ENCODE results near the gene MAP2K4. TPM values are rescaled to one million over a fixed set of nuclear protein-coding genes. Genes with fewer than 3 reads are reported as not detected.

The MAP2K4 gene
- total RNA-seq, 1 experiment from 2014 or later = 46.1 TPM

- no peaks in the 10 kb centered on the region for H3K4me1 ChIP-seq (ENCODE audit: insufficient read depth, low read length)
- H3K56ac ChIP-seq (ENCODE audit: insufficient read length, low read depth, low read length) = no peak overlapping the region
- no peaks in the 10 kb centered on the region for H3K4me1 Mint-ChIP-seq
- no peak overlapping the region for H4K91ac ChIP-seq (ENCODE audit: insufficient read length, low read depth, low read length)
- no peak overlapping the region for H3K18ac ChIP-seq (ENCODE audit: insufficient read length, low read depth, low read length)
- no peak overlapping the region for H2AK5ac ChIP-seq (ENCODE audit: insufficient read length, low read length)
- H3K36me3 Mint-ChIP-seq (ENCODE audit: insufficient read depth in 1 of 3, low read depth in 3 of 3) = no peaks in the 10 kb centered on the region
- no peak overlapping the region for H4K5ac ChIP-seq (ENCODE audit: insufficient read length, low read depth, low read length)
- no peaks in the 10 kb centered on the region for H3K27me3 ChIP-seq (ENCODE audit: insufficient read depth, low read length)
- H3K27me3 Mint-ChIP-seq (ENCODE audit: low read depth) = no peaks in the 10 kb centered on the region
- no CpG with 5 or more reads among the region's 13 CpGs for WGBS (ENCODE audit: extremely low coverage, insufficient read length, low lambda C conversion rate)
- H3K4me3 Mint-ChIP-seq = no peak overlapping the region
- no peak overlapping the region for H2BK15ac ChIP-seq (ENCODE audit: low read depth, low read length)
- H3K9me3 Mint-ChIP-seq = no peaks in the 10 kb centered on the region
- no peak overlapping the region for H2BK5ac ChIP-seq (ENCODE audit: insufficient read length, low read length)
- DNase-seq = no peak
- no peak overlapping the region for H3K14ac ChIP-seq (ENCODE audit: insufficient read depth, low read length)
- H4K8ac ChIP-seq (replicated peaks; ENCODE audit: insufficient read length, low read depth, low read length) = no peak overlapping the region
- H3K27ac ChIP-seq (ENCODE audit: insufficient read length, low read depth, low read length) = no peak overlapping the region
- H3K9ac ChIP-seq (ENCODE audit: extremely low read depth, insufficient read length, low read length) = no peak overlapping the region
- no peak overlapping the region for H3T11ph ChIP-seq (ENCODE audit: low read length)
- H3K4me2 ChIP-seq (ENCODE audit: insufficient read depth, insufficient read length, low read length) = no peak overlapping the region
- H4K20me1 ChIP-seq (ENCODE audit: control insufficient read depth, insufficient read depth, insufficient read length) = no peaks in the 10 kb centered on the region
- no peaks in the 10 kb centered on the region for H3K79me2 ChIP-seq (ENCODE audit: insufficient read depth, low read length)
- H2BK20ac ChIP-seq (ENCODE audit: low read depth, low read length, poor library complexity, severe bottlenecking) = no peak overlapping the region
- no peak overlapping the region for H2AFZ ChIP-seq (ENCODE audit: low read length)
- TF ChIP-seq, protein P1, sequence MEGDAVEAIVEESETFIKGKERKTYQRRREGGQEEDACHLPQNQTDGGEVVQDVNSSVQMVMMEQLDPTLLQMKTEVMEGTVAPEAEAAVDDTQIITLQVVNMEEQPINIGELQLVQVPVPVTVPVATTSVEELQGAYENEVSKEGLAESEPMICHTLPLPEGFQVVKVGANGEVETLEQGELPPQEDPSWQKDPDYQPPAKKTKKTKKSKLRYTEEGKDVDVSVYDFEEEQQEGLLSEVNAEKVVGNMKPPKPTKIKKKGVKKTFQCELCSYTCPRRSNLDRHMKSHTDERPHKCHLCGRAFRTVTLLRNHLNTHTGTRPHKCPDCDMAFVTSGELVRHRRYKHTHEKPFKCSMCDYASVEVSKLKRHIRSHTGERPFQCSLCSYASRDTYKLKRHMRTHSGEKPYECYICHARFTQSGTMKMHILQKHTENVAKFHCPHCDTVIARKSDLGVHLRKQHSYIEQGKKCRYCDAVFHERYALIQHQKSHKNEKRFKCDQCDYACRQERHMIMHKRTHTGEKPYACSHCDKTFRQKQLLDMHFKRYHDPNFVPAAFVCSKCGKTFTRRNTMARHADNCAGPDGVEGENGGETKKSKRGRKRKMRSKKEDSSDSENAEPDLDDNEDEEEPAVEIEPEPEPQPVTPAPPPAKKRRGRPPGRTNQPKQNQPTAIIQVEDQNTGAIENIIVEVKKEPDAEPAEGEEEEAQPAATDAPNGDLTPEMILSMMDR (conservative IDR thresholded peaks at IDR 0.05) = no peak
- no peak overlapping the region for H3K27ac Mint-ChIP-seq
- H2BK120ac ChIP-seq (ENCODE audit: low read depth, low read length, poor library complexity, severe bottlenecking) = no peak overlapping the region
- H3K9me3 ChIP-seq (ENCODE audit: control insufficient read depth, low read depth, low read length) = no peaks in the 10 kb centered on the region
- no peak overlapping the region for H3K4ac ChIP-seq (ENCODE audit: low read depth, low read length)
- no peaks in the 10 kb centered on the region for H3K23me2 ChIP-seq (ENCODE audit: insufficient read length, low read depth, low read length, poor library complexity, severe bottlenecking)
- no peak overlapping the region for H2BK12ac ChIP-seq (ENCODE audit: insufficient read length, low read depth, low read length)
- H3K23ac ChIP-seq (ENCODE audit: insufficient read length, low read depth, low read length) = no peak overlapping the region
- H3K79me1 ChIP-seq (ENCODE audit: insufficient read depth, low read depth, low read length, poor library complexity, severe bottlenecking) = no peaks in the 10 kb centered on the region
Observed at GRCh38 chr17:12178644-12179330, 158.1 kb downstream of the MAP2K4 start.

Data from H9 (cell line).